ENCODE results near the gene GNB3.

DNA sequence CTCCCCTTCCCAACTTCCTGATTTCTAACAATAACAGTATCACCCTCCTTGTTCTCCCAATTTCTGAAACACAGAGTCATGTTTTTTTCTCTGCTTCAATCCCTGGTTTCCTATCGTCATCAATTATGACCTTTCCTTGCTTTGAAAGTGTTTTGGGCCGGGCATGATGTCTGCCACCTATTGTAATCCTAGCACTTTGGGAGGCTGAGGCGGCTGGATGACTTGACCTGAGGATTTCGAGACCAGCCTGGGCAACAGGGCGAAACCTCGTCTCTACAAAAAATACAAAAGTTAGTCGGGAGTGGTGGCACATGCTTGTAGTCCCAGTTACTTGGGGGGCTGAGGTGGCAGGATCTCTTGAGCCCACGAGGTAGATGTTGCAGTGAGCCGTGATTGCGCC is 31.7 kb upstream of the GNB3 start:
- TF ChIP-seq, protein P1, sequence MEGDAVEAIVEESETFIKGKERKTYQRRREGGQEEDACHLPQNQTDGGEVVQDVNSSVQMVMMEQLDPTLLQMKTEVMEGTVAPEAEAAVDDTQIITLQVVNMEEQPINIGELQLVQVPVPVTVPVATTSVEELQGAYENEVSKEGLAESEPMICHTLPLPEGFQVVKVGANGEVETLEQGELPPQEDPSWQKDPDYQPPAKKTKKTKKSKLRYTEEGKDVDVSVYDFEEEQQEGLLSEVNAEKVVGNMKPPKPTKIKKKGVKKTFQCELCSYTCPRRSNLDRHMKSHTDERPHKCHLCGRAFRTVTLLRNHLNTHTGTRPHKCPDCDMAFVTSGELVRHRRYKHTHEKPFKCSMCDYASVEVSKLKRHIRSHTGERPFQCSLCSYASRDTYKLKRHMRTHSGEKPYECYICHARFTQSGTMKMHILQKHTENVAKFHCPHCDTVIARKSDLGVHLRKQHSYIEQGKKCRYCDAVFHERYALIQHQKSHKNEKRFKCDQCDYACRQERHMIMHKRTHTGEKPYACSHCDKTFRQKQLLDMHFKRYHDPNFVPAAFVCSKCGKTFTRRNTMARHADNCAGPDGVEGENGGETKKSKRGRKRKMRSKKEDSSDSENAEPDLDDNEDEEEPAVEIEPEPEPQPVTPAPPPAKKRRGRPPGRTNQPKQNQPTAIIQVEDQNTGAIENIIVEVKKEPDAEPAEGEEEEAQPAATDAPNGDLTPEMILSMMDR (IDR thresholded peaks at IDR 0.05) = no peak
- TF ChIP-seq EP300 (IDR thresholded peaks at IDR 0.05) (no peak), POLR2A (IDR thresholded peaks at IDR 0.05) (no peak)

Measured in gastroesophageal sphincter (tissue), 3 donors.